Esophagus mucosa (tissue), 1 donor: Measurements from ENCODE around the gene PDZK1IP1. TPM values are rescaled to one million over a fixed set of nuclear protein-coding genes. Genes with fewer than 3 reads are reported as not detected.

Experiments used
- ATAC-seq: fragments of 200-7000 bp; cut with Tn5 transposase; one replicate; pipeline ENCODE4 v1.9.1; 2020
- total RNA-seq: library from RNA; stranded (reverse); gene quantifications from one replicate; pipeline ENCODE4 v1.2.4, GENCODE V29; 2023
- donor health status: DM: yes; HTN: yes; CAD: no.

Gene PDZK1IP1, protein sequence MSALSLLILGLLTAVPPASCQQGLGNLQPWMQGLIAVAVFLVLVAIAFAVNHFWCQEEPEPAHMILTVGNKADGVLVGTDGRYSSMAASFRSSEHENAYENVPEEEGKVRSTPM
- 273 TPM for total RNA-seq

DNA sequence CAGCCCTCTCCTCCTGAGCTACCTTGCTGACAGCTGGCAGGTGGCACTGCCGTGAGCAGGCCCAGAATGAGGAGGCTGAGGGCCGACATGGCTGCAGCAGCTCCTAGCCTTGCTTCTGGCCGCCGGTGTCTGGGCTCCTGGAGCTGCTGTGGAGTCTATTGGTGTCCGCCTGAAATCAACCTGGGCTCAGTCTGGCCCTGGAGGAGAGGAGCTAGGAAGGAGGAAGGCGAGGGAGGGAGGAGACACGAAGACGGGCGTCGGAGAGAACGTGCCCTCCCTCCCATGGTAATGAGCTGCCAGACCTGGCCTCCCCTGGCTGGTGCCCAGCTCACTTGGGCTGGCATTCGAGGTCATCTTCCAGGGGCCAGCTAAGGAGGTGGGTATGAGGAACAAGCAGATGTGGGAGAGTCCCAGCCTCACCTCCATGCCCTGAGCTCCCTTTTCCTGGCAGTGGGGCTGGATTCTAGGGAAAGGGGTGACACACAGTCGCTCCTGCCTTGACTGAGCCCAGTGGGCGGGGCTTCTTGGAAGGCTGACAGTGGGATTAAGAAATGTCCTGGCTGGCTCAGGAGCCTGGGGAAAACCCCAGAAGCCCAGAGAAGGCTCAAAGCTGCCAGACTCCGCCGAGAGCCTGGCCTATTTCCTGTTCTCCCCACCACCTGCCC lies at the start of gene PDZK1IP1:
TSS of gene PDZK1IP1 (minus strand) at position 193 of the 665 bp plus-strand sequence. CDS start at position 89, 104 bp downstream.
- peak; percentile 90 for ATAC-seq

DNA sequence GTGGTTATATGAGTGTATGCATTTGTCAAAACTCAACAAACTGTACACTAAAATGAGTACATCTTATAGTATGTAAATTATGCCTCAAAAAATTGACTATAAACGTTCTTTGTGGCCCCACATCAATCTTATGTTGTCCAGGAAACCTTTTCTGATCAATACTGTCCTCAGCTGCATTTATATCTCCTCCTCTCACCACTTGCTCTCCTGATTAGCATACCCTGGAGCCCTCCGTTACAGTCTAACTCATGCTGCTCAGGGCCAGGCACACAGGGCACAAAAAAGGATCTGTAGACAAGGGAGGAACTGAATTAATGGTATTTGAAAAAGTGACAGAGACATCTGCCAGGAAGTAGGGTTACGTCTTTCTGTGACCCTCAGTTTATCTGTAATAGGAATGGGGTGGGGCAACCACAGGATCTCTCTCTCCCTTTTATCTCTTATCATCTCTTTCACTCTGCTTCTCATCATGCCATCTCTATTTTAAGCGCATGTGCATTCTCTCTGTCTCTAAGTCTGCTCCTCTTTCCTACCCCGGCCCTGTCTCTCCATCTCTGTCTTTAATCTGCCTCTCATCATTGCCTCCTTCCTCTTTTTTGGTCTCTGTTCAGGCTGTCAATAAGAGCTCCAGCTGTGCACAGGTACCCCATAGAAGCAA lies 49.2 kb upstream of the PDZK1IP1 start:
- no peak for ATAC-seq

DNA sequence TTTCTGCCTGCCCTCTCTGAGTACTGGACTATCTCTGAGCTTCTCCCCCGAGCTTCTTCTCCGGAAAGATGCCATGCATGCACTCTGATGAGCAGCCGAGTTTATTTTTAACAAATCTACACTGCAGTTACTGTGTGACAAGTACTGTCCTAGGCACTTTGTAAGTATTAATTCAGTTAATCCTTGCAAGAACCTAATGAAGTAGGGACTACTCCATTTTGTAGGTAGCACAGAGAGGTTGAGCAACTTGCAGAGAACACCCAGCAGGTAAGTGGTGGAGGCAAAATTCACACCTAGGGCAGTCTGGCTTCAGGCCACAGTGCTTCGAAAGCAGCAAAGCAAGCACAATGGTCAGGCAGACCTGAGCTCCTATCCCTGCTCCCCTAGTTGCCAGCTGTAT lies 46.0 kb upstream of the PDZK1IP1 start:
- ATAC-seq, result no peak

DNA sequence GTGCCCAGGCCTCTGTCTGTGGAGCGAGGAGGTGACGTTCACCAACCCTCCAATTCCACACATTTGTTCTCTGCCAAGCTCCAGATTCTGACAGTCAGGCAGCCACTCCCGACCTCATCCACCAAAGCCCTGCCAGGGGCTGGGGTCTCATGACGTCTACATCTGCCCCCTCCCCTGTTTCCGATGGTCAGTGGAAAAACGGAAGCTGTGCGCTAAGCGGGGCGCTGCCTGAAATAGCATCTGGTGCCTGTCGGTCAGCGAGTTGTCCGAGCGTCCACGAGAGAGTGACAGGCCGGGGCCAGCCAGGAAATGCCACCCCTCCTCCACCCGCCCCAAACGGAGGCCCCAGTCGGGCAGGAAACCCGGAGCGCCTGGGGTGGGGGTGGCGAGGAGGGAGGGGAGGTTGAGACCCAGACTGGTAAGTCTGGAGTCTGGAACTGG lies 45.4 kb upstream of the PDZK1IP1 start:
- no peak for ATAC-seq

DNA sequence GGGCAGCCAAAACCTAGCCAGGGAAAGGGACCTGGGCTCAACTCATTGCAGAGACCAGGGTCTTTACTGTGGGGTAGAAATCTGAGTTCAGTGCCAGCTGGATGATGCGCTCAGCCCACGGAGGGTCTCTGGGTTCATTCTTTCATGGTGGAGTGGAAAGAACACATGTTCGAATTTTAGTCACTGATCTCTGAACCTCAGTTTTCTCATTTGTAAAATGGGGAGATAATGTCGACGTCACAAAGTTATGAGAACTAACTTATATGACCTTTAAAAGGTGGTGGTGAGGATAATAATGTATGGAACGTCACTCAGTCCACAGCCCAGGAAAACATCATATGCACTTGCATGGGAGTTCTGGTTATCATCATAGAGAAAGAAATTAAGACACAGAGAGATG lies 43.4 kb upstream of the PDZK1IP1 start:
- ATAC-seq, result no peak

DNA sequence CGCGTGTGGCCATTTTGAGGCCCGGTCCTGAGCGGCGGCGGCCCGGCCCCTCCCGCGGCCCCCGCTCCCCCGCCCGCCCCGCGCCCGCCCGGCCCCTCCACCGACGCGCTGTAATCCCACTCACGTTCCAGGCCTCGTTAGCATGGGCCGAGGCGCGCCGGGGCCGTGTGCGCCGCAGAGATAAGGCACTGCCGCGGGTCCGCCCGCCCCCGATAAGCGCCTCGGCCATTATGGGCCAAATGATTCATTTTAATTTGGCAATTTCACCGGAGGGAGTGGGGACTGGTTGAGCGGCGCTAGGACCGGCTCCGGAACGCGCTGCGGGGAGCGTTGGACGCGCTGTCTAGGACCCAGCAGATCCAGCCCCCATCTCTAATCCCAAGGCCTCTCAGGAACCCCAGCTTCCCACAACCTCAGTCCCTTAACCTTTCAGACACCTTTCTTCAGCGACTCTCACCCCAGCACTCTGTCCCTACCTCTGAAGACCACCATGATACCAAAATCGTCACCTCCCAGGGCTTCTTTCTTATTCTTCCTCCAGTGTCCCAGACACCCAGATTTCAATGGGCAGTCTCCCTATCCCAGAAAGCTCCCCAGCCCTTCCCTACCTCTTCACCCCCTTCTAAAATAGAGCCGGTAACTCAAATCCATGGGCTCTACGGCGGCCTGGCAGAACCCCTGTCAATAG lies 42.5 kb upstream of the PDZK1IP1 start, which contains the start of gene TAL1:
TSS of gene TAL1 (minus strand) at position 39 of the 688 bp plus-strand sequence. CDS start 6,337 bp downstream, outside the sequence.
- ATAC-seq, result peak; percentile 32

DNA sequence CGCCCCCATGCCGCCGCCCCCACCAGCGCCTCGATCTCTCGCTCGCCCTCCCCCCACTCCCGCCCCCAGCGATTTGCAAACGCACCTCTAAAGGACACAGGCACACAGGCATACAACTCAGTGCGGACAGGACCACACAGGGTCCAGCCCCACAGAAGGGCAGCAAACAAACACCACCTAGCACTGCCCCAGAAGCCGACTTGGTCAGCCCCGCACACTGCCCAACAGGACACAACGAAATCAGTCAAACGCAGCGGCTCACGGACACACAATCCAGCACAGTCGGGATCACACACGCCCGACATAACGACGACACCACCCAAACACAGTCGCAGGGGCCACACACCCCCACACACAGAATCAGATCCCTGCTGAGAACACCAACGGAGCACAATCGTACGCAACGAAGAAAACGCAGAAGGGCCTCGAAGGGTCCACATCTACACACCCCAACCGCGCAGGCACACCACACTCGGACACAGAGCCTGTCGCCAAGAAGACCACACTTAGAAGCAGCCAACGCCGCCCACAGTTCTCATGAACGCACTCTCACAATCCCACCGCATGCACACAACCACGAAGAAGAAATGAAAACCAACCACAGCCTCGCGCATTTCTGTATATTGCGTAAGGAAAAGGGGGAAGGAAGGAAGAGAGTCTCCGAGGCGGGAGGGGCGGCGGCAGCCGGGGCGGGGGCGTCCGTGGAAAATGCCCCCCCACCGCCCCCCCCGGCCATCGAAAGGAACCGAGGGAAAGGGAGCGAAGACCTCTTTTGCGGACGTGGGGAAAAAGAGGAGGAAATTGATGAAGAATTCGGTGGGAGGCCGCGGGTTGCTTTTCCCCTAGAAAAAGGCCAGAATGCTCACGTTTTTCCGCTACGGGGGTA lies 41.7 kb upstream of the PDZK1IP1 start:
- no peak for ATAC-seq

DNA sequence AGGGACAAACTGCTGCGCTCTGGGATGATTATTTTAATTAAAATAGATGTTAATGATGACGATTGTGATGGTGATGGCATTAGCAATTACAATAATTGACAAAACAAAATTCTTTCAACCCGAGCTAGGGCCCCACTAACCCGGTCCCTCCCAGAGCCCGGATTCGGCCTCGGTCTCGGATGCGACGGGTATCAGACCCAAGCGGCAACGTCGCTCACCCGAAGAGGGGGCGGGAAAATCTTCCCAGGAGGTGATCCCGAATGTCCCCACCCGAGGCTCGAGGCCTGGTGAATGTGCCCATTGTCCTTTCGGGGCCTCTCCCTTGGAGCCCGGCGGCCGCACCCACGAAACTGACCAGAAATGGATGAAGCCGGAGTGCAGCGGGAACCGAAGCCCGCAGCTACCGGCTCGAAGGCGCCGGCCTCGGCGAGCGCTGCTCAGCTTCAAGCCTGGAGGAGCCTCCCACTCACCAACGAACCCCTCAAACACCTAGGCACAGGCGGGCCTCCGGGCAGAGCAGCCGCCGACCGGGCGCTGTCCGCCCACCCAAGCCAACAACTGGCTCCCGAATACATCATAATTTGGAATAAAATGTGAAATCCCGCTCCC lies 41.0 kb upstream of the PDZK1IP1 start:
- no peak for ATAC-seq

DNA sequence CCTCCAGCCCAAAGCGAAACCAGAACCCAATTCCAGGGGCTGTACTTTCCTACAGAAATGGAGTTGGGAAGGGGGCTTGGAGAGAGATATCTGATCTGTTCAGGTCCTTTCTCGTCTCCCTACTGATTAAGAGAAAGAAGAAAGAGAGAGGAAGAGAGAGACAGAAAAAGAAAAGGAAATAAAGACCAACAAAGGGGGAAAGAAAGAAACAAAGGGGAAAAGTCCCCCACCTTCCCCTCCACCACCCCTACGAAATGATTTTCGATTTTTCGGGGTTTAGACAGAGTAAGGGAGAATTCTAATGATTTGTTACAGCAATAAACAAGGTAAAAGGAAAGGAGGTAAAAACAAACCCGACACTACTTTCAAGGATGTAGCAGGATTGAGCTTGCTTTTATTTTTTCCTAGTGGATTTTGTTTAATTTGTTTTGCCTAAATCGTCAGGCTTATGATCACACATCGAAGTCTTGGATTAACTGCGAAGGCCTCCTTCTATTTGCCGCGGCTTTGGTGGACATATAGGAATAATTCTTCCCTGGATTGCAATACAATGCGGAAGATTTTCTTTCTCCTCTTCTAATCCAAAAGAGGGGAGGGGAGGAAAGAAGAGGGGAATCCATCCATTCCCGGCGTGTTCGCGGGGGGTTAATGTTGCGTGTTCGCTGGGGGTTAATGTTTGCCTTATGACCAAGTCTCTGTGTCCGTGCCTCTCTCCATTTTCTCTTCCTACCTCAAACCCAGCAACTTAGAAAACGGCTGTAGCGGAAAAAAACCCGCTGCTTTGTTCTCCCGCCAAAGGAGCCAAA lies 40.3 kb upstream of the PDZK1IP1 start:
- ATAC-seq, result no peak

DNA sequence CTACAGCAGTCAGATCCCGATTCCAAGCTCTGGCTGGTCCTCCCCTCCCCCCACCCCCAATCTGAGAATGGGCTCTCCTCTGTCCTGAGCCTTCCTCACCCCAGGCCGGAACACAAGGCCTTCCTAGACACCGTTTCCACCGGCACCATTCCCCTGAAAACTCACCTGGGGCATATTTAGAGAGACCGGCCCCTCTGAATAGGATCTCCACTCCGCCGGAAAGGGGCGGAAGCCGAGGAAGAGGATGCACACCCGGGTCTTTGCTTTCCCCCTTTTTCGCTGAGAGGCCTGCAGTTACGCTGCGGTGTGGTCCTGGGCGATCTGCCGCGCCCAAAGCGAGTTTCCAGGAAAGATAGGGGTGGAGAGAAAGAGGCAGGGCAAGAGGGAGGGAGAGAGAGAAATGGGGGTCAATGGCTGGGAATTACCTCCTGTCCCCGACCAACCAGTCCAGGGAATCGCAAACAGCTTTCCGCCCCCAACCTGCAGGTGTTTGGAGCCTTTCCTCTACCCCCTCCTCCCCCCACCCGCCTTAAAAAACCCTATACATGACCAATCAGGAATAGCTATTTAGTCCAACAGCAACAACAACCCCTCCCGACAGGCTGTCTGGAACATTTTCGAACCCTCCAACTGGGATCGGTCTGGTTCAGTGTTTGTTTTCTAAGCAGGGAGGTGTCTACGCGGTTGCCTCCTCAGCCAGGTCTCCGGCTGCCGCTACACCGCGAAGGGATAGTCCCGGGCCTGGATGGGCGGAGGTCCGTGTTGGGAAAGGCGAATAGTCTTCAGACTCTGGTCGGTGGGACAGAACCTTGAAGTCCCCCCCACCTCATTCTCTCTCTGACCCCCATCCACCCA lies 39.4 kb upstream of the PDZK1IP1 start:
- ATAC-seq, result no peak

DNA sequence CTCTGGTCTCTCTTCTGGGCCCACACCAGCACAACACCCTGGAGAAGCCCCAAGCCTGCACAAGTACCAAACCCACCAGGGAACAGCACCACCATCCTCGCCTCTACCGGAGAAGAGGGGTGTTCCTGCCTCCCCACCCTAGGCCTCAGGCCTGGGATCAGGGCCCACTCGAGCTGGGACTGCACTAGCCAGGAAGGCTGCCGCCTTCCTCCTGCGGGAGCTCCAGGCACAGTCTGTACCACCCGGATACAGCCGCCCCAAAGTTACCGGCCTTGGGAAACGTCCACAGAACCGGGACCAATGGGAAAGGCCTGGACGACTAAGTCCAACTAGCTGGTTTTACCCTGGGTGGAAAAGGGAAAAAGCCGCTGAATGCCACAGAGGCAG lies 38.8 kb upstream of the PDZK1IP1 start:
- ATAC-seq, result peak; percentile 17

DNA sequence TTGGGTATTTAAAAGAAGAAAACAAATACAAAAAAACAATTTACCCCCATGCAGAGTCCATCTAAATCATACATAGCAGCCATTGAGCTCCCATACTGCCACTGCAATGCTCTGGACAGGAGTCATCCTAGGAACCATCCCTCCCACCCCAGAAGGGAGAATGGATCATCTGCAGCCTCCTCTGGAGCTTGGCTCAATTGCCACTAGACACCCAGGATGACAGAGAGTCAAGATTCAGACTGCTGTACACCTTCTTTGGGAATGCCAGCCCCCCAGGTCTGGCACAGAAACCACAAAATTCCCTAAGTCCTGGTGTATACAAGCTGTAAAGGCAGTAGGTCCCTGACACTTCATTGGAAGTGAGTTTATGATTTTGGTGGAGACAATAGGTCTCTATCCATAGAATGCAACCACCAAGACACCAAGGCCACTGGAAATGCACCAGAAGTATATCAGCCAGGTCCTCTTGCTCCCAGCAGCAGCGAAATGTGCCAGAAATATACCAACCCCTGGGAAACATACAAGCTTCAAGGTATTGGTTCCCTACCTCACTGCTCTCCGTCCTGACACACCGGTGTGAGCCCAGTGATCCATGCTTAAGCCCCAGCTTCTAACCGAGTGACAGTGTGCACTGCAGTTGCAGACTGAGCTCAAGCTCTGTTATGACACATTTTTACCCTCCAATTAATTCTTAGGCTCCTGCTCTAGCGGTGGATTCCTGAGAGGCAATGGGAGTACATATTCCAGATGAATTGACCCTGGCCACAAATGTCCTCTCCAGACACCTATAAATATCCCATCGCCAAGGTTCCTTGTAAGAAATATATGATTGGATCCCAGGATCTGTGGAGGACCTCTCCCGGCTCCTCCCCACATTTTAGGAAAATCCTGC lies 37.8 kb upstream of the PDZK1IP1 start:
- no peak for ATAC-seq

DNA sequence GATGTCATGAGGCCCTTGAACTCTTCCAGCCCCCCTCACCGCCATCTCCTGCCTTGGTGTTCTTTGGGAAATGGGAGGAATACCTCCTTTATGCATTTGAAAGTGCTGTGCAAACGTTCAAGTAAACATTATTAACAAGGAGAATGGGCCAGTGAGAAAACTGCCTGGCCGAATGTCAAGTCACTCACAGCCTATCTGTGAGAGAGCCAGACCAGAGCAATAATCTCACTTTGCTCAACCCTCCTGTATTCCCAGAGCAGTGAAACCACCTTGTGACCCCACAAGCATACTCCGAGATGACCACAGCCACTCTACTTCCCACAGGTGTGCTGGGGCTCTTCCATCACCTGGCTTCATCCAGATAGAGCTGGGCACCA lies 37.0 kb upstream of the PDZK1IP1 start:
- no peak for ATAC-seq

DNA sequence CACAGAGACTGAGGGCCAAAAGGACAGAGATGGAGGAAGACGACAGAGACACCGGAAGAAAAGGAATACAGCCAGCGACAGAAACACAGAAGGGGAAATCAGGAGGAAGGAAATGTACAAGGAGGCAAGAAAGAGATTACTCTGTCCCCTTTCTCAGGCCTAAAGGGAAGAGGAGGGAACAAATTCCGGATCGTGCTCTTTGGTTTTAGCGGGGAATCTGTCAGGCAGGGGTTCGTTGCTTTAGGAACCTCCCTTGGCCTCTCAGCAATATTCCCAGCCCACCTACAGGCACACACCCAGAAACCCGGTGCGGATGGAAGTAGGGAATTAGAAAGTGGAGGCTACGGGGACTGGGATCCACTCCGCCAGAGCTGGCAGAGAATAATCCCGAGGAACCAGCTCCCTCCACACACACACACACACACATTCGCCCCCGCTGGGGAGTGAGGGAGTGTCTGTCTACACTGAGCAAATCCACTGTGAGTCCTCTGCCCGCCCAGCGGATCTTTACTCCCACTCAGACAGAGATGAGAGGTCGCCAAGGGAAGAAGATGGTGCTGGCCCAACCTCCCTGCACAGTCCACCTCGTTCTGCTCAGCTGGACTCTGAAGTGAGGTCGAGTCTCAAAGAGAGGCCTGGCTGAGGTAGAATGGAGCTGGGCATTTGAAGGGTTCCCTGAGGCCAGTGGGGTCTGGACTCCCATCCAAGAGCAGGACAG lies 36.4 kb upstream of the PDZK1IP1 start:
- ATAC-seq, result no peak

DNA sequence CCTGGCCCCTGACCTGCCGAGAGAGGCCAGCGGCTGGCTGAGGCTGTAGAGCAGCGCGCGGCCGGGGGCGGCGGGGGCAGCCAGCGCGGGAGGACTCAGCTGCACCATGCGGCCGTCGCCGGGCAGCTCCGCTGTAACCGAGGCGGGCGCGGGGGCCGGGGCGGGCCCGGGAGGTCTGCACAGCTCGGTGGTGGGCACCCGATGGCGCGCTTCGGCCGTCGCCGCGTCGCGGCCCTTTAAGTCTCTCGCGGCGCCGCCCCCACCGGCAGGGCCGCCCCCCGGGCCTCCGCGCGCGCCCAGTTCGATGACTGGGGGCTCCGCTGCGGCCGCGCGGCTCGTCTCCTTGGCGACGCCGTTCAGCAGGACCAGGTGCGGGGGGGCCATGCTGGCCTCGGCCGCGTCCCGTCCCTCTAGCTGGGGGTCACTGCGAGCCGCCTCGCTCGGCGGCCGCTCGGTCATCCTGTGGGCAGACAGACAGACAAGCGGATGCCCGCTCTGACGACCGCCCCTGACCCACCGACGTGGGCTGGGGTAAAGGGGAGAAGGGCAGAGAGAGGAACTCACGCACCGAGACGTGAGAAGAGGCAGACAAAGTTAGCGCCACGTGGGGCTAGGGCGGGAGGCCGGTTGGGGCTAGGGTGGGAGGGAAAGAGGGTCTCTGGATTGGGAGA lies 35.7 kb upstream of the PDZK1IP1 start:
- peak; percentile 34 for ATAC-seq

DNA sequence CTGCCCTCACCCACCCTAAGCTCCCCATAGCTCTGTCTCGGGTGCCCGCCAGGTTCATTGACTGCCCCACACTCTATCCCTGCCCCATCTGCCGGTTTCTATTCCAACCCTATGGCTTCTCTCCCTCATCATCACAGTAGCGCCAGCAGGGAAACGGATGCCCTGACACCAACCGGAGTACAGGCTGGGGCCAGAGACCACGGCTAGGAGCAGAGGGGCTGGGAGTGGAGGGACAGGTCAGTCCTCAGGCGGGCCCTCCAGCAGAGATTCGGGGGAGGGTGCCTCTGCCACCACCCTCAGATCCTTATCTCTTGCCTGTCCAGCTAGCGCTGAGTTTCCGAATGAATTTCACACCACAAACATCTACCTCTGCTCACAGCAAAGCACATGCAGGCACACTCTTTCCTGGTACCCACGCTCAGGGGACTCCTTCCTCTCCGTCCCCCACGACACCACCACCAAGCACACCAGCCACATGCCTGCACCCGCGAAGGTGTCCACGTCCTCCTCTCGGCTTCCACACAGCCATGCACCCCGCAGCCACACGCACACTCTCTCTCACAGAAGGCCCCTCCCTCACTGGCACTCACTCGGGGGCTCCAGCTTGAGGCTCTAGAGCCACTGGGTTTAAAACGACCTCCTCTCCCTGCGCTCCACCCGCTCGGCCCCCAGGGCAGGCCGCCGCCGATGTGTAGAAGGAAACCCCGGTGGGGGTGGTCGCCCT lies 35.0 kb upstream of the PDZK1IP1 start:
- ATAC-seq, result peak; percentile 9
